Islet of Langerhans (tissue), 1 donor: ENCODE results near the gene TUBGCP2.

Source experiments
- FAIRE-seq: peaks from one replicate; lab custom pipeline; 2011; peaks lifted over from hg19 to GRCh38; lab: Jason Lieb, UNC

Gene TUBGCP2

GRCh38 chr10:133341983-133342382 is 33.3 kb upstream of the TUBGCP2 start:
- FAIRE-seq = no peak

- no peak for FAIRE-seq
These were observed 31.2 kb upstream of the TUBGCP2 start for GRCh38 chr10:133339708-133340380.

- FAIRE-seq = no peak
These were observed 29.7 kb upstream of the TUBGCP2 start for GRCh38 chr10:133338080-133339071.

- no peak for FAIRE-seq
These were observed 28.7 kb upstream of the TUBGCP2 start for GRCh38 chr10:133337370-133337725.

- no peak for FAIRE-seq
These were observed 28.1 kb upstream of the TUBGCP2 start, which contains the start of gene CALY for GRCh38 chr10:133336577-133337369. Gene CALY, minus strand, starts transcription at chr10:133336896. Its CDS starts 7,907 bp downstream, at chr10:133328989.

- no peak for FAIRE-seq
These were observed 27.5 kb upstream of the TUBGCP2 start for GRCh38 chr10:133336118-133336576.

GRCh38 chr10:133335246-133336117 is 26.8 kb upstream of the TUBGCP2 start:
- FAIRE-seq = no peak

GRCh38 chr10:133334503-133335245 is 26.0 kb upstream of the TUBGCP2 start:
- FAIRE-seq = no peak

- FAIRE-seq = no peak
These were observed 24.4 kb upstream of the TUBGCP2 start for GRCh38 chr10:133332936-133333699.

GRCh38 chr10:133329491-133330202 is 21.0 kb upstream of the TUBGCP2 start:
- no peak for FAIRE-seq

- FAIRE-seq = no peak
These were observed 20.0 kb upstream of the TUBGCP2 start for GRCh38 chr10:133328358-133329343.

GRCh38 chr10:133327651-133328357 is 19.1 kb upstream of the TUBGCP2 start:
- no peak for FAIRE-seq

- FAIRE-seq = no peak
These were observed 18.3 kb upstream of the TUBGCP2 start for GRCh38 chr10:133326745-133327650.

- no peak for FAIRE-seq
These were observed 17.5 kb upstream of the TUBGCP2 start for GRCh38 chr10:133326223-133326551.

GRCh38 chr10:133325440-133326222 is 17.0 kb upstream of the TUBGCP2 start:
- no peak for FAIRE-seq
